A673 (cell line): ENCODE measurements around the gene DOCK1. TPM values are rescaled to one million over a fixed set of nuclear protein-coding genes. Genes with fewer than 3 reads are reported as not detected.
"Not testable (repeated sequence)": the region's sequence is repeated elsewhere in the genome, so short reads cannot be mapped to it uniquely, and the experiment has no call there.

Experiments
- BruUV-seq: library from RNA; stranded (reverse); fragments of 400-500 nt; replicated peaks from 2 replicates; lab custom pipeline; 2021; lab: Mats Ljungman, UMichigan
- CTCF ChIA-PET: fragments of 300-600 bp; sonication (Branson Sonifier 250); formaldehyde crosslinking; loops from one replicate; lab custom pipeline; 2022; ENCODE audit warnings: antibody characterized with exemption; lab: Charles Lee
- POLR2A ChIA-PET: fragments of 300-600 bp; sonication (Branson Sonifier 250); formaldehyde crosslinking; loops from one replicate; lab custom pipeline; 2022; ENCODE audit warnings: antibody characterized with exemption; ENCODE audit not compliant: low non-redundant PET; lab: Charles Lee
- DNase-seq: peaks from one replicate; pipeline ENCODE4 v3.0.0-alpha.2; 2015; ENCODE audit warnings: low spot score
- H3K27ac ChIP-seq: fragments of 200-600 bp; sonication (generic); 2 replicates; pipeline ENCODE4 v1.5.1; 2016; ENCODE audit warnings: mixed run types, low read depth, mild to moderate bottlenecking, mixed read lengths, antibody characterized with exemption, low read length; ENCODE audit not compliant: poor library complexity, severe bottlenecking
- H3K27me3 ChIP-seq: fragments of 200-600 bp; sonication (generic); replicated peaks from 2 replicates; pipeline ENCODE4 v1.6.1; 2017; ENCODE audit warnings: mixed run types, low read depth, mild to moderate bottlenecking, mixed read lengths, antibody characterized with exemption, low read length; ENCODE audit not compliant: insufficient read depth, poor library complexity
- H3K36me3 ChIP-seq: fragments of 200-600 bp; sonication (generic); 2 replicates; pipeline ENCODE4 v1.6.1; 2016; ENCODE audit warnings: mixed run types, mild to moderate bottlenecking, mixed read lengths, antibody characterized with exemption, low read length; ENCODE audit not compliant: insufficient read depth, poor library complexity, severe bottlenecking
- H3K4me1 ChIP-seq: fragments of 200-600 bp; sonication (generic); 2 replicates; pipeline ENCODE4 v1.6.1; 2017; ENCODE audit warnings: mixed run types, mild to moderate bottlenecking, mixed read lengths, antibody characterized with exemption, low read length; ENCODE audit not compliant: insufficient read depth, poor library complexity, severe bottlenecking
- H3K4me3 ChIP-seq: fragments of 200-600 bp; sonication (generic); 2 replicates; pipeline ENCODE4 v1.5.1; 2016; ENCODE audit warnings: low read depth, mixed run types, mild to moderate bottlenecking, mixed read lengths, low read length; ENCODE audit not compliant: poor library complexity, severe bottlenecking
- H3K9me3 ChIP-seq: fragments of 200-600 bp; sonication (generic); 2 replicates; pipeline ENCODE4 v1.6.1; 2016; ENCODE audit warnings: mixed run types, low read depth, mild to moderate bottlenecking, mixed read lengths, antibody characterized with exemption, low read length; ENCODE audit not compliant: poor library complexity, severe bottlenecking
- EZH2 ChIP-seq: fragments of 200-600 bp; sonication (generic); IDR thresholded peaks from 2 replicates; pipeline ENCODE4 v1.6.1; 2017; ENCODE audit warnings: borderline replicate concordance, low read depth, mild to moderate bottlenecking, mixed read lengths, antibody characterized with exemption, low read length; ENCODE audit not compliant: poor library complexity, severe bottlenecking
- intact Hi-C: fragments of 100-400 bp; cut with micrococcal nuclease; formaldehyde crosslinking; loops from one replicate; pipeline ENCODE4 v1.10.0; 2022; ENCODE audit not compliant: unreplicated experiment
- total RNA-seq: library from RNA; stranded (reverse); gene quantifications from 2 replicates; pipeline ENCODE4 v1.2.3, GENCODE V29; 2021
- TF ChIP-seq, protein P1 (sequence below): fragments of 300-800, 200-600 bp; sonication (generic); conservative IDR thresholded peaks from 2 replicates; pipeline ENCODE4 v1.5.1; 2017; ENCODE audit warnings: low read depth, mild to moderate bottlenecking, antibody characterized with exemption, low read length, moderate library complexity, mixed read lengths

Gene DOCK1
- total RNA-seq, 1 experiment from 2014 or later, result 30.7 TPM

DNA sequence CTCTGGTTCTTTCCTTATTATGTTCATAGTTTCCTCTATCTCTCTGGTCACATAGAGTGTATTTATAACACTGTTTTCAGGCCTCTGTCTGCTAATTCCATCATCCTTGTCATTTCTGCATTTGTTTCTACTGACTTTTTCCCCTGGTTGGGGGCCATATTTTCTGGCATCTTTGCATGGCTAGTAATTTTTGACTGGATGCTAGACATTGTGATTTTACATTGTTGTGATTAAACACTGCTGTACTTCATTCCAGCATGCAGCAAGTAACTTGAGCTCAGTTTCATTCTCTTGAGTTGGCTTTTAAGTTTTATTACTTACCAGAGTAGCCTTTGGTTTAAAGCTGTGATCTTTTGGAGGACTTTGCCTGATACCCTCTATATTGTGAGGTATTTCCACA, 6.8 kb upstream of the DOCK1 start:
- CTCF ChIA-PET, result no interaction called here
- TF ChIP-seq EZH2, result no peak
- TF ChIP-seq, protein P1, sequence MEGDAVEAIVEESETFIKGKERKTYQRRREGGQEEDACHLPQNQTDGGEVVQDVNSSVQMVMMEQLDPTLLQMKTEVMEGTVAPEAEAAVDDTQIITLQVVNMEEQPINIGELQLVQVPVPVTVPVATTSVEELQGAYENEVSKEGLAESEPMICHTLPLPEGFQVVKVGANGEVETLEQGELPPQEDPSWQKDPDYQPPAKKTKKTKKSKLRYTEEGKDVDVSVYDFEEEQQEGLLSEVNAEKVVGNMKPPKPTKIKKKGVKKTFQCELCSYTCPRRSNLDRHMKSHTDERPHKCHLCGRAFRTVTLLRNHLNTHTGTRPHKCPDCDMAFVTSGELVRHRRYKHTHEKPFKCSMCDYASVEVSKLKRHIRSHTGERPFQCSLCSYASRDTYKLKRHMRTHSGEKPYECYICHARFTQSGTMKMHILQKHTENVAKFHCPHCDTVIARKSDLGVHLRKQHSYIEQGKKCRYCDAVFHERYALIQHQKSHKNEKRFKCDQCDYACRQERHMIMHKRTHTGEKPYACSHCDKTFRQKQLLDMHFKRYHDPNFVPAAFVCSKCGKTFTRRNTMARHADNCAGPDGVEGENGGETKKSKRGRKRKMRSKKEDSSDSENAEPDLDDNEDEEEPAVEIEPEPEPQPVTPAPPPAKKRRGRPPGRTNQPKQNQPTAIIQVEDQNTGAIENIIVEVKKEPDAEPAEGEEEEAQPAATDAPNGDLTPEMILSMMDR, result no peak
- H3K27ac ChIP-seq, result no peak overlapping the region
- POLR2A ChIA-PET, result no interaction called here
- no peaks in the 10 kb centered on the region for H3K4me1 ChIP-seq
- H3K4me3 ChIP-seq, result no peak overlapping the region
- intact Hi-C loops, result no loop called here
- H3K27me3 ChIP-seq, result no peaks in the 10 kb centered on the region
- no peaks in the 10 kb centered on the region for H3K36me3 ChIP-seq
- DNase-seq, result no peak
- no TSS peak for BruUV-seq
- no peaks in the 10 kb centered on the region for H3K9me3 ChIP-seq

DNA sequence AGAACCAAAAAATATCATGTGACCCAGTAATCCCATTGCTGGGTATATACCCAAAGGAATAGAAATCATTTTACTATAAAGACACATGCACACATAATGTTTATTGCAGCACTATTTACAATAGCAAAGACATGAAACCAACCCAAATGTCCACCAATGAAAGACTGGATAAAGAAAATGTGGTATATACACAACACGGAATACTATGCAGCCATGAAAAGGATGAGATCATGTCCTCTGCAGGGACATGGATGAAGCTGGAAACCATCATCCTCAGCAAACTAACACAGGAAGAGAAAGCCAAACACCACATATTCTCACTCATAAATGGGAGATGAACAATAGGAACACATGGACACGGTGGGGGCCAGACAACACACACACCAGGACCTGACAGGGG, 5.7 kb upstream of the DOCK1 start:
- POLR2A ChIA-PET, H3K36me3 ChIP-seq, H3K27me3 ChIP-seq, DNase-seq, intact Hi-C loops, H3K4me3 ChIP-seq, H3K27ac ChIP-seq, H3K4me1 ChIP-seq, H3K9me3 ChIP-seq, BruUV-seq, CTCF ChIA-PET: not testable (repeated sequence)

DNA sequence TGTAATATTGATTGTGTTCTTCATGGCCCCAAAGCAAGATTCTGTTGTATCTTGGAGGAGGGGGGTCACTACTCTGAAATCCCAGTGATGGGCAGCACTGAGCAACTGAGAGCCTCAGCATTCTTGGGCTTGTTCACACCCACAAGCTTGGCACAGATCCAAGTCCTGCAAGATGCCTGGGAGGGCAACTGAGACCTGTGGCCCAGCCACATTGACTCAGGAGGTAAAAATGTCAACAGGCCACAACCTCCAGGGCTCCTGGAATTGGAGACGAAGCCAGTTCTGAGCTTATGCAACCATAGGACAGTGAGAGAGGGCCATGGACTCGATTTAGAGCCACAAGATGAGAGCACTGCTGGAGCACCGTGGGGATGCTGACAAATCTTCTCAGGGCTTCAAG, 3.1 kb upstream of the DOCK1 start:
- TF ChIP-seq, protein P1, result peak; percentile 21; the same call in 1 of the 2 replicates
- no peak for TF ChIP-seq EZH2
- intact Hi-C loops, result no loop called here
- BruUV-seq, result no TSS peak
- H3K9me3 ChIP-seq, result no peaks in the 10 kb centered on the region
- H3K36me3 ChIP-seq, result no peaks in the 10 kb centered on the region
- H3K4me1 ChIP-seq, result peaks cover 13% of the 10 kb centered on the region
- no peak overlapping the region for H3K27ac ChIP-seq
- no peaks in the 10 kb centered on the region for H3K27me3 ChIP-seq
- DNase-seq, result peak; percentile 34
- ChIA-PET POLR2A (no interaction called here), CTCF (no interaction called here)
- no peak overlapping the region for H3K4me3 ChIP-seq

DNA sequence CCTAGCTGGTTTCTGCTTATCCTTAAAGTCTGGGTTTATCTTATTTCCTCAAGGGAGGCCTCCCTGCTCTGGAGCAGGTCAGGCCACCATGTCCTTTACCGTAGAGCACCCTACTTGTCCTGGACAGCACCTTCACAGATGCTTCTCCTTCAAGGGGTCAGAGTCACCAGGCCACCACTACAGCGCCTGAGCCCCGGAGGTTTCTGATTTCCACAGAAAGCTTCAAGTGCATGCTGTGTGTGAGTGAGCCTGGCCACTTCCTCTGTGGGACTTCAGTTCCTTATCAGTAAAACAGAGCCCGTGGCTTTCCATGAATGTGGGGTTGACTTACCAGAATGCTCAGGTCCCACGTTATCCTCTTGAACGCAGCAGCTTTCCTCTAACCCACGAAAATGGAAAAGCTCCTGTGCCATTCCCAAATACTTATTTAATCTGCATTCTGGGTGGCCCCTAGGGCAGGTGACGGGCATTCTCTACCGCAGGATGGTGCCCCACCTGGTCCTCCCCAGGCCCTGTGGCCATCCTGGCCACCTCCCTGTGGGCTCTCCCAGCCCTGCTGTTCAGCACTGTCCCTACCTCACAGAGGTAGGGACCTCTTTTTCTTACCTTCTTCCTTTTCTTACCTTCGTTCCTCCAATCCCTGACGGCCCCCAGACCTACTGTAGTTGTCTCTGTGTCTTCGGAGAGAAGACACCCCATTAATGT, 1.4 kb upstream of the DOCK1 start:
- H3K36me3 ChIP-seq, result no peaks in the 10 kb centered on the region
- H3K4me3 ChIP-seq, result no peak overlapping the region
- no peaks in the 10 kb centered on the region for H3K9me3 ChIP-seq
- TF ChIP-seq EZH2, result no peak
- TF ChIP-seq, protein P1, result no peak
- CTCF ChIA-PET, result no interaction called here
- H3K4me1 ChIP-seq, result peaks cover 13% of the 10 kb centered on the region
- H3K27me3 ChIP-seq, result no peaks in the 10 kb centered on the region
- H3K27ac ChIP-seq, result no peak overlapping the region
- intact Hi-C loops, result no loop called here
- DNase-seq, result no peak
- BruUV-seq, result no TSS peak
- POLR2A ChIA-PET, result no interaction called here
